ENCODE results near the gene MUC12.
"Not testable (repeated sequence)": the region's sequence is repeated elsewhere in the genome, so short reads cannot be mapped to it uniquely, and the experiment has no call there.

MUC12 gene

GRCh38 chr7:100963386-100963785 is 6.0 kb upstream of the MUC12 start:
- DNase-seq, result no peak

GRCh38 chr7:100963874-100964273 is 5.5 kb upstream of the MUC12 start:
- no peak for DNase-seq

- DNase-seq, result no peak
Observed at GRCh38 chr7:100964630-100965029, 4.7 kb upstream of the MUC12 start.

GRCh38 chr7:100965045-100965722 is 4.2 kb upstream of the MUC12 start:
- no peak for DNase-seq

GRCh38 chr7:100965723-100966541 is 3.4 kb upstream of the MUC12 start:
- peak; percentile 55 to 65 for DNase-seq

- DNase-seq, result no peak
Observed at GRCh38 chr7:100966542-100967291, 2.6 kb upstream of the MUC12 start.

GRCh38 chr7:100967292-100967863 is 2.0 kb upstream of the MUC12 start:
- no peak for DNase-seq

GRCh38 chr7:100968031-100968430 is 1.3 kb upstream of the MUC12 start:
- DNase-seq, result no peak

- no peak for DNase-seq
Observed at GRCh38 chr7:100968650-100969049, 715 bp upstream of the MUC12 start.

- no peak for DNase-seq
Observed at GRCh38 chr7:100971111-100972001, 2.0 kb downstream of the MUC12 start.

- DNase-seq, result no peak
Observed at GRCh38 chr7:100972002-100972347, 2.6 kb downstream of the MUC12 start.

GRCh38 chr7:100974021-100974420 is 4.7 kb downstream of the MUC12 start:
- no peak for DNase-seq

- no peak for DNase-seq
Observed at GRCh38 chr7:100975371-100975821, 6.0 kb downstream of the MUC12 start.

- DNase-seq, result no peak
Observed at GRCh38 chr7:100978300-100978699, 8.9 kb downstream of the MUC12 start.

GRCh38 chr7:100983451-100984187 is 14.3 kb downstream of the MUC12 start:
- no peak for DNase-seq

GRCh38 chr7:100984241-100984918 is 15.0 kb downstream of the MUC12 start:
- not testable (repeated sequence) for DNase-seq

GRCh38 chr7:100985033-100985797 is 15.8 kb downstream of the MUC12 start:
- DNase-seq, result not testable (repeated sequence)

- no peak for DNase-seq
Observed at GRCh38 chr7:100991631-100992030, 22.3 kb downstream of the MUC12 start.

- DNase-seq, result not testable (repeated sequence)
Observed at GRCh38 chr7:100992280-100992679, 22.9 kb downstream of the MUC12 start.

GRCh38 chr7:100994671-100995070 is 25.3 kb downstream of the MUC12 start:
- DNase-seq, result not testable (repeated sequence)
